Measurements from ENCODE around the gene GPR137C. TPM values are rescaled to one million over a fixed set of nuclear protein-coding genes. Genes with fewer than 3 reads are reported as not detected.
A peak's percentile ranks its signal among the peaks of the same experiment; 100 is the strongest.

Gene GPR137C
- total RNA-seq, 1 donor, result 1.7 TPM

- H3K4me3 ChIP-seq (ENCODE audit: low read depth, low read length), result no peak overlapping the region
- no peak for TF ChIP-seq CTCF (IDR thresholded peaks at IDR 0.05; ENCODE audit: insufficient read depth, low read length)
- no peak for DNase-seq (ENCODE audit: low read depth)
Measured at GRCh38 chr14:52550661-52551060, 2.0 kb upstream of the GPR137C start.

GRCh38 chr14:52551205-52551604 lies 1.4 kb upstream of the GPR137C start:
- TF ChIP-seq CTCF (IDR thresholded peaks at IDR 0.05; ENCODE audit: insufficient read depth, low read length), result no peak
- DNase-seq (ENCODE audit: low read depth), result no peak
- H3K4me3 ChIP-seq (ENCODE audit: low read depth, low read length), result peak overlapping the region; percentile 89

GRCh38 chr14:52551696-52552062 lies 957 bp upstream of the GPR137C start:
- TF ChIP-seq CTCF (IDR thresholded peaks at IDR 0.05; ENCODE audit: insufficient read depth, low read length), result peak; percentile 47
- H3K4me3 ChIP-seq (ENCODE audit: low read depth, low read length), result peak overlapping the region; percentile 89
- DNase-seq (ENCODE audit: low read depth), result peak; percentile 52

GRCh38 chr14:52553002-52553670 lies 500 bp downstream of the GPR137C start:
- H3K4me3 ChIP-seq (ENCODE audit: low read depth, low read length), result peak overlapping the region; percentile 80
- peak; percentile 2 for DNase-seq (ENCODE audit: low read depth)
- TF ChIP-seq CTCF (IDR thresholded peaks at IDR 0.05; ENCODE audit: insufficient read depth, low read length), result no peak

- peak; percentile 92 for DNase-seq (ENCODE audit: low read depth)
- peak; percentile 16 for TF ChIP-seq CTCF (IDR thresholded peaks at IDR 0.05; ENCODE audit: insufficient read depth, low read length)
- peak overlapping the region; percentile 80 for H3K4me3 ChIP-seq (ENCODE audit: low read depth, low read length)
Measured at GRCh38 chr14:52553671-52554575, 1.3 kb downstream of the GPR137C start.

- no peak overlapping the region for H3K4me3 ChIP-seq (ENCODE audit: low read depth, low read length)
- no peak for DNase-seq (ENCODE audit: low read depth)
- TF ChIP-seq CTCF (IDR thresholded peaks at IDR 0.05; ENCODE audit: insufficient read depth, low read length), result no peak
Measured at GRCh38 chr14:52558688-52559087, 6.1 kb downstream of the GPR137C start.

Measured in fibroblast of the aortic adventitia (primary cell).